ENCODE results near the gene COMTD1.
"Not testable (repeated sequence)": the region's sequence is repeated elsewhere in the genome, so short reads cannot be mapped to it uniquely, and the experiment has no call there.

COMTD1 gene

GRCh38 chr10:75212343-75212742 lies 23.4 kb downstream of the COMTD1 start:
- no peak for DNase-seq

- peak; percentile 25 to 32 for DNase-seq
These were observed 24.6 kb downstream of the COMTD1 start for GRCh38 chr10:75211007-75211691.

GRCh38 chr10:75210282-75211006 lies 25.3 kb downstream of the COMTD1 start, which contains the start of gene VDAC2:
TSS of gene VDAC2 (plus strand) at chr10:75210796. CDS start at chr10:75211159, 363 bp downstream.
- peak; percentile 91 for DNase-seq

- DNase-seq = peak; percentile 76 to 78
These were observed 25.9 kb downstream of the COMTD1 start for GRCh38 chr10:75209921-75210281.

- no peak for DNase-seq
These were observed 26.5 kb downstream of the COMTD1 start for GRCh38 chr10:75209086-75209920.

- DNase-seq = no peak
These were observed 27.6 kb downstream of the COMTD1 start for GRCh38 chr10:75208181-75208580.

- no peak for DNase-seq
These were observed 28.0 kb downstream of the COMTD1 start for GRCh38 chr10:75207857-75208144.

- DNase-seq = no peak
These were observed 28.5 kb downstream of the COMTD1 start for GRCh38 chr10:75207079-75207856.

- DNase-seq = not testable (repeated sequence)
These were observed 29.1 kb downstream of the COMTD1 start for GRCh38 chr10:75206638-75207037.

GRCh38 chr10:75205908-75206307 lies 29.8 kb downstream of the COMTD1 start:
- no peak for DNase-seq

GRCh38 chr10:75203724-75204123 lies 32.0 kb downstream of the COMTD1 start:
- DNase-seq = no peak

- not testable (repeated sequence) for DNase-seq
These were observed 32.6 kb downstream of the COMTD1 start for GRCh38 chr10:75203046-75203620.

- no peak for DNase-seq
These were observed 33.3 kb downstream of the COMTD1 start for GRCh38 chr10:75202321-75203045.

- no peak for DNase-seq
These were observed 33.9 kb downstream of the COMTD1 start for GRCh38 chr10:75201793-75202307.

- not testable (repeated sequence) for DNase-seq
These were observed 35.8 kb downstream of the COMTD1 start for GRCh38 chr10:75199949-75200348.

GRCh38 chr10:75197906-75198305 lies 37.9 kb downstream of the COMTD1 start:
- DNase-seq = no peak

- no peak for DNase-seq
These were observed 38.7 kb downstream of the COMTD1 start for GRCh38 chr10:75197066-75197465.

GRCh38 chr10:75195035-75195763 lies 40.6 kb downstream of the COMTD1 start:
- no peak for DNase-seq

GRCh38 chr10:75194625-75195024 lies 41.1 kb downstream of the COMTD1 start:
- not testable (repeated sequence) for DNase-seq

GRCh38 chr10:75191821-75192568 lies 43.8 kb downstream of the COMTD1 start:
- no peak for DNase-seq

Data from activated CD4-positive, alpha-beta T cell treated with anti-CD3 and anti-CD28 coated beads, Interleukin-2, amount 50 U/mL, for 4 hours (primary cell).